NCI-H1436 (cell line): ENCODE data around the gene C1orf185.
"Not testable (repeated sequence)": the region's sequence is repeated elsewhere in the genome, so short reads cannot be mapped to it uniquely, and the experiment has no call there.

ENCODE experiments used
- DNase-seq: peaks from one replicate; lab custom pipeline; 2025; lab: John Stamatoyannopoulos, UW

C1orf185 gene

GRCh38 chr1:51101976-51102375, at the start of gene C1orf185:
C1orf185 (plus strand) TSS chr1:51102228; CDS start chr1:51102234, 6 bp downstream.
- no peak for DNase-seq

GRCh38 chr1:51058858-51059257, 43.2 kb upstream of the C1orf185 start:
- no peak for DNase-seq

GRCh38 chr1:51061231-51061918, 40.7 kb upstream of the C1orf185 start:
- no peak for DNase-seq

- no peak for DNase-seq
These were observed 38.9 kb upstream of the C1orf185 start for GRCh38 chr1:51063121-51063520.

- no peak for DNase-seq
These were observed 32.0 kb upstream of the C1orf185 start for GRCh38 chr1:51070011-51070410.

- DNase-seq = no peak
These were observed 31.4 kb upstream of the C1orf185 start for GRCh38 chr1:51070640-51071039.

- no peak for DNase-seq
These were observed 30.6 kb upstream of the C1orf185 start for GRCh38 chr1:51071291-51072042.

GRCh38 chr1:51072043-51072439, 30.0 kb upstream of the C1orf185 start:
- no peak for DNase-seq

- DNase-seq = no peak
These were observed 29.4 kb upstream of the C1orf185 start for GRCh38 chr1:51072651-51073050.

- DNase-seq = no peak
These were observed 28.6 kb upstream of the C1orf185 start for GRCh38 chr1:51073456-51073855.

- DNase-seq = no peak
These were observed 15.3 kb upstream of the C1orf185 start for GRCh38 chr1:51086496-51087271.

- DNase-seq = no peak
These were observed 13.6 kb upstream of the C1orf185 start for GRCh38 chr1:51088474-51088873.

GRCh38 chr1:51093581-51093980, 8.4 kb upstream of the C1orf185 start:
- DNase-seq = no peak

- DNase-seq = no peak
These were observed 4.9 kb upstream of the C1orf185 start for GRCh38 chr1:51097171-51097570.

GRCh38 chr1:51100264-51100880, 1.7 kb upstream of the C1orf185 start:
- DNase-seq = no peak

- no peak for DNase-seq
These were observed 12.1 kb downstream of the C1orf185 start for GRCh38 chr1:51114137-51114536.

GRCh38 chr1:51115714-51116404, 13.8 kb downstream of the C1orf185 start:
- DNase-seq = no peak

- no peak for DNase-seq
These were observed 17.3 kb downstream of the C1orf185 start for GRCh38 chr1:51119331-51119730.

- DNase-seq = no peak
These were observed 18.6 kb downstream of the C1orf185 start for GRCh38 chr1:51120629-51121028.

GRCh38 chr1:51127152-51127551, 25.1 kb downstream of the C1orf185 start:
- DNase-seq = not testable (repeated sequence)

GRCh38 chr1:51131185-51131584, 29.2 kb downstream of the C1orf185 start:
- DNase-seq = no peak

- DNase-seq = no peak
These were observed 31.0 kb downstream of the C1orf185 start for GRCh38 chr1:51133045-51133444.
